Colonic mucosa (tissue), 4 donors: Measurements from ENCODE around the gene CD82. TPM values are rescaled to one million over a fixed set of nuclear protein-coding genes. Genes with fewer than 3 reads are reported as not detected.

Experiments
- DNase-seq: peaks from one replicate; pipeline ENCODE4 v3.0.0-alpha.2; 2020
- H3K27ac ChIP-seq: fragments of 200-600 bp; one replicate; pipeline ENCODE4 v1.8.0; 2021
- H3K27me3 ChIP-seq: fragments of 200-600 bp; one replicate; pipeline ENCODE4 v1.8.0; 2021
- H3K36me3 ChIP-seq: fragments of 200-600 bp; one replicate; pipeline ENCODE4 v1.8.0; 2021
- H3K4me1 ChIP-seq: fragments of 200-600 bp; one replicate; pipeline ENCODE4 v1.8.0; 2021; ENCODE audit warnings: mild to moderate bottlenecking
- H3K4me3 ChIP-seq: fragments of 200-600 bp; one replicate; pipeline ENCODE4 v1.8.0; 2021
- H3K9ac ChIP-seq, 2 donors: one replicate each; pipeline ENCODE4 v1.7.0; 2013; ENCODE audit warnings: control low read depth in 2 of 2, low read depth in 2 of 2, low read length in 2 of 2
- H3K9me3 ChIP-seq: fragments of 200-600 bp; one replicate; pipeline ENCODE4 v1.8.0; 2021
- intact Hi-C: fragments of 100-400 bp; cut with DNase I; formaldehyde crosslinking; loops from one replicate; pipeline ENCODE4 v1.14.1; 2022
- total RNA-seq, 2 donors: library from RNA; stranded (reverse); fragmentation: NEBNext Ultra II Directional in 1 of 2; extraction: Animal tissue kit (Norgen Biotek cat#: 25700) in 1 of 2; gene quantifications; one replicate each; pipeline ENCODE4 v1.2.1, GENCODE V29; 2021
- TF ChIP-seq, protein P1 (sequence below): fragments of 200-600 bp; IDR thresholded peaks from one replicate; pipeline ENCODE4 v1.8.0; 2022; ENCODE audit warnings: antibody characterized with exemption, mild to moderate bottlenecking
- donor health status: healthy.
- donor health status: DM: no; HTN: no; CAD: no.
- donor health status: DM: no; HTN: no; CAD: no.

Gene CD82
- total RNA-seq, 2 donors from 2014 or later: 36.2 to 41.6 TPM

DNA sequence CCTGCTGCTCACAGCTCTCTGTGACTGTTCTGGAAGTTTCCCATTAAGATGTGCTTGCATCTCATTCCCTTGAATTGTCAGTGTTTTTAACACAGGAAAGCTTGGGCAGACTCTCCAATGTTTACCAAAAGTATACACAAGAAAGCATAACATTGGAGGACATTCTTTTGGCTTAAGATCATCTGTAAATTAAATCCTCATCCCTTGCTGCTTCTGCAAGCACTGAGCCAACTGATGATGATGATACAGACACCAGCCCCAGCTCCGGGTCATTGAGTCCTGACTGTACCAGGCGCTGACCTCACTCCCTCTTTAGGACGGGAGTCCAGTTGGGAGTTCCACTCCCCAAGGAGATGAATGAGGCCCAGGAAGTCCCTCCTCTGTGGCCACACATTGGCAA, 23.8 kb downstream of the CD82 start:
- intact Hi-C loops: no loop called here
- Histone ChIP-seq H3K9me3 (no peaks in the 10 kb centered on the region), H3K4me3 (no peak overlapping the region), H3K27ac (no peak overlapping the region), H3K27me3 (no peaks in the 10 kb centered on the region), H3K9ac (no peak overlapping the region), H3K4me1 (no peaks in the 10 kb centered on the region), H3K36me3 (no peaks in the 10 kb centered on the region)
- TF ChIP-seq, protein P1, sequence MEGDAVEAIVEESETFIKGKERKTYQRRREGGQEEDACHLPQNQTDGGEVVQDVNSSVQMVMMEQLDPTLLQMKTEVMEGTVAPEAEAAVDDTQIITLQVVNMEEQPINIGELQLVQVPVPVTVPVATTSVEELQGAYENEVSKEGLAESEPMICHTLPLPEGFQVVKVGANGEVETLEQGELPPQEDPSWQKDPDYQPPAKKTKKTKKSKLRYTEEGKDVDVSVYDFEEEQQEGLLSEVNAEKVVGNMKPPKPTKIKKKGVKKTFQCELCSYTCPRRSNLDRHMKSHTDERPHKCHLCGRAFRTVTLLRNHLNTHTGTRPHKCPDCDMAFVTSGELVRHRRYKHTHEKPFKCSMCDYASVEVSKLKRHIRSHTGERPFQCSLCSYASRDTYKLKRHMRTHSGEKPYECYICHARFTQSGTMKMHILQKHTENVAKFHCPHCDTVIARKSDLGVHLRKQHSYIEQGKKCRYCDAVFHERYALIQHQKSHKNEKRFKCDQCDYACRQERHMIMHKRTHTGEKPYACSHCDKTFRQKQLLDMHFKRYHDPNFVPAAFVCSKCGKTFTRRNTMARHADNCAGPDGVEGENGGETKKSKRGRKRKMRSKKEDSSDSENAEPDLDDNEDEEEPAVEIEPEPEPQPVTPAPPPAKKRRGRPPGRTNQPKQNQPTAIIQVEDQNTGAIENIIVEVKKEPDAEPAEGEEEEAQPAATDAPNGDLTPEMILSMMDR: no peak
- DNase-seq: no peak

DNA sequence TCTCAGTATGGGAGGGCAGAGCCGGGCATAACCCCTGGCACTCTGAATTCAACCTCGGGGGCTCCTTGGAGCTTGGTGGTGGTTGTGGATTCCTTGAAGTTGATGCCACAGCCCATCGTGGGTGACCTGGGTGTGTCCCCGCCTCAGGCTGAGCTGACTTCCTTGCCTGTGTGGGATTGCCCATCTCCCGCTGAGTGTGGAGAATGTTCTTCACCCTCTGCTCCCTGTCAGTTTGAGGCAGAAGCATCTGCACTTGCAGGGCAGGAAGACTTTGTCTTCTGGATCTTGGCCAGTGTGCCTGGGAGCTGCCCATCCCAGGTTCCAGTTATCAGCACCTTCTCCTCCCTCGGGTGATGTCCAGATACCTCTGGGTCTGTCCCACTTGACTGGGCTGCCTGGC, 25.3 kb downstream of the CD82 start:
- TF ChIP-seq, protein P1: no peak
- H3K36me3 ChIP-seq: no peaks in the 10 kb centered on the region
- H3K27me3 ChIP-seq: no peaks in the 10 kb centered on the region
- H3K9me3 ChIP-seq: no peaks in the 10 kb centered on the region
- no peak overlapping the region for H3K4me3 ChIP-seq
- DNase-seq: no peak
- no peak overlapping the region for H3K27ac ChIP-seq
- no peak overlapping the region for H3K9ac ChIP-seq
- H3K4me1 ChIP-seq: no peaks in the 10 kb centered on the region
- intact Hi-C loops: no loop called here

DNA sequence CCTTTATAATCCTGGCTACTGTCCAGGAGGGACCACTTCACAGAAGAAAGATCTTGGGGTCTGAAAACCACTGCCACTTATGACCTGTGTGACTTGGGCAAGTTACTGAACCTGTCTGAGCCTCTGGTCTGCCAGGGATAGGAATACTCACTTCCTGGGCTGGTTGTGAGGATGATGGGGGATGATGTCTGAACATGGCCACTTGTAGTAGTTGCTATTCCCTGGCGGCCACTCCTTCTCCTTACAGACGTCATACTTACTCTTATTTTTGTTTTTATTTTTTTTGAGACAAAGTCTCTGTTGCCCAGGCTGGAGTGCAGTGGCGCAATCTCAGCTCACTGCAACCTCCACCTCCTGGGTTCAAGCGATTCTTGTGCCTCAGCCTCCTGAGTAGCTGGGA, 26.1 kb downstream of the CD82 start:
- DNase-seq: no peak
- H3K9ac ChIP-seq: no peak overlapping the region
- H3K4me1 ChIP-seq: no peaks in the 10 kb centered on the region
- TF ChIP-seq, protein P1: no peak
- H3K36me3 ChIP-seq: no peaks in the 10 kb centered on the region
- intact Hi-C loops: no loop called here
- H3K4me3 ChIP-seq: no peak overlapping the region
- no peak overlapping the region for H3K27ac ChIP-seq
- no peaks in the 10 kb centered on the region for H3K9me3 ChIP-seq
- no peaks in the 10 kb centered on the region for H3K27me3 ChIP-seq

DNA sequence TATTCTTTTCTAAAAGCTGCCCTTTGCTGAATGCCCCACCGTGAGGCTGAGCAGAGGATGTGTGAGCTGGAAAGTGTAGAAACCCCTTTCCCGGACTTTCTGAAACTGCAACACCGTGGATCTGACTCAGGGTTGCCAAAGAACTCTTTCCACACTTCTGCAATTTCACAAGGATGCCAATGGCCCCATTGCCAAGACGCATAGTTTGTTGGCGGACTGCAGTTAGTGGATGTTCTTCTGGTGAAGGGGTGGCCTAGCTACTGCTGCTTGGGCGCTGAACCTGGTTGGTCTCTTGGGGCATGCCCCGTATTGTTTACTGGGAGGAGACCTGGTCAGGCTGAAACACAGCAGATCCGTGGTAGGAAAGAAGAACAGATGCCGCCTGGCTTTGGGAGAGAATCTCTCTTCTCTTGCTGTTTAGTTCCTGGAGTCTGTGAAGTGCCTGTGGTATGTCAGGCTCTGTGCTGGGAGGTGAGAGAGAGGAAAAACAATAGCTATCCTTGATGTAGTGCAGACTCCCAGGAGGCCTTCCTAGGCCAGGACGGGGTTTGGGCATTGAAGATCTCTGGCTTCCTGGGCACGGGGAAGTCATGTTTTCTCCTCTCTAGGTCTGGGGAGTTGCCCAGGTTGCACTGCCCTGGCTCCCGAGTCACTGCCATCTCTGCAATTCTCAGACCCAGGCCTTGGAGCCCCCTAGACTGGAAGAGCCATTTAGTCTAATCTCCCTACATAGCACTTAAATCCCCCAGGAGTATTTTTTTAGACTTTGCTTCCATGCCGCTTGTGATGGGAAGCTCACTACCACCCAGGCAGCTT, 26.9 kb downstream of the CD82 start:
- Histone ChIP-seq H3K36me3 (no peaks in the 10 kb centered on the region), H3K4me3 (no peak overlapping the region), H3K9ac (no peak overlapping the region), H3K4me1 (no peaks in the 10 kb centered on the region), H3K27me3 (no peaks in the 10 kb centered on the region), H3K9me3 (no peaks in the 10 kb centered on the region), H3K27ac (no peak overlapping the region)
- DNase-seq: no peak
- TF ChIP-seq, protein P1: no peak
- intact Hi-C loops: no loop called here

DNA sequence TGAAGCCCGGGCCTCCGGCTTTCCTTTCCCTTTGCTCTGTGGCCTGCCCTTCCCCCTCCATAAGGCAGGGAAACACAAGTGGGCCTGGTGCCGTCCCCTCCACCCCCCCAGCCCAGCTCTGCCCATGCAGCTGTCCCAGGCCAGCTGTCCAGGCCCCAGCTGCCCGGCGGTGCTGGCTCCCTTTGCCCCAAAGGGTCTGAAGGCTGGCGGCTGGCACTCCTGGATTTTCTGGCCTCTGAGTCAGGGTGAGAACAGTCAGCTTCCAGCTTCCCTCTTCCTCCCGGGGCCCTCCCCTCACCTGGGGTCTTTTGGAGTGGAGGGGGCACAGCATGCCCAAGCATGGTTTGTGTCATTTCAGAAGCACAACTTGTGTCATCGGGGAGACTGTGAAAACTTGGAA, 27.8 kb downstream of the CD82 start:
- intact Hi-C loops: no loop called here
- no peak overlapping the region for H3K4me3 ChIP-seq
- TF ChIP-seq, protein P1: no peak
- H3K9ac ChIP-seq: no peak overlapping the region
- H3K27me3 ChIP-seq: no peaks in the 10 kb centered on the region
- no peaks in the 10 kb centered on the region for H3K36me3 ChIP-seq
- H3K9me3 ChIP-seq: no peaks in the 10 kb centered on the region
- DNase-seq: no peak
- H3K27ac ChIP-seq: no peak overlapping the region
- no peaks in the 10 kb centered on the region for H3K4me1 ChIP-seq
